Natural killer cell (primary cell): ENCODE results near the gene WASHC3. TPM values are rescaled to one million over a fixed set of nuclear protein-coding genes. Genes with fewer than 3 reads are reported as not detected.

Experiments
- total RNA-seq, 4 donors: library from RNA; stranded (reverse); fragments of 120-200 nt in 1 of 4; gene quantifications; one replicate each; pipeline versions ENCODE4 v1.2.3 to v1.2.4, GENCODE V29; 2013 to 2022

WASHC3 gene
- total RNA-seq, 3 donors from 2014 or later (not counting 1 experiment from before 2014, with no cell fraction given), result 34.6 to 43.2 (median 41.4) TPM

Other genes with a start within 250 kb of the WASHC3 start
- 100 to 1,000 TPM; 260 to 285 (median 262) TPM for gene GNPTAB, start 231.0 kb downstream of the WASHC3 start, total RNA-seq
- 10 to 100 TPM in 1 of 3 donors, 1 to 10 TPM in 2; 9.8 to 10.5 (median 10.0) TPM for gene DRAM1, start 184.4 kb downstream of the WASHC3 start, total RNA-seq
- 10 to 100 TPM; 10.6 to 14.7 (median 10.7) TPM for gene NUP37, start 58.1 kb upstream of the WASHC3 start, total RNA-seq
- gene PARPBP, start 58.2 kb upstream of the WASHC3 start, total RNA-seq, result 1 to 10 TPM; 2.8 to 5.6 (median 3.5) TPM
- not detected for gene PMCH, start 135.8 kb upstream of the WASHC3 start, total RNA-seq